ENCODE results near the gene RASA3.

- no peak for TF ChIP-seq CTCF (IDR thresholded peaks at IDR 0.05)
- no peak for TF ChIP-seq POLR2A (IDR thresholded peaks at IDR 0.05)
These were observed 178.9 kb downstream of the RASA3 start for GRCh38 chr13:113953561-113953960.
